GM21619 (cell line): ENCODE measurements around the gene FAM98C.

Experiments
- ATAC-seq: cut with Tn5 transposase; IDR thresholded peaks from one replicate; pipeline ENCODE4 v1.9.1; 2021; ENCODE audit not compliant: unreplicated experiment

The FAM98C gene

DNA sequence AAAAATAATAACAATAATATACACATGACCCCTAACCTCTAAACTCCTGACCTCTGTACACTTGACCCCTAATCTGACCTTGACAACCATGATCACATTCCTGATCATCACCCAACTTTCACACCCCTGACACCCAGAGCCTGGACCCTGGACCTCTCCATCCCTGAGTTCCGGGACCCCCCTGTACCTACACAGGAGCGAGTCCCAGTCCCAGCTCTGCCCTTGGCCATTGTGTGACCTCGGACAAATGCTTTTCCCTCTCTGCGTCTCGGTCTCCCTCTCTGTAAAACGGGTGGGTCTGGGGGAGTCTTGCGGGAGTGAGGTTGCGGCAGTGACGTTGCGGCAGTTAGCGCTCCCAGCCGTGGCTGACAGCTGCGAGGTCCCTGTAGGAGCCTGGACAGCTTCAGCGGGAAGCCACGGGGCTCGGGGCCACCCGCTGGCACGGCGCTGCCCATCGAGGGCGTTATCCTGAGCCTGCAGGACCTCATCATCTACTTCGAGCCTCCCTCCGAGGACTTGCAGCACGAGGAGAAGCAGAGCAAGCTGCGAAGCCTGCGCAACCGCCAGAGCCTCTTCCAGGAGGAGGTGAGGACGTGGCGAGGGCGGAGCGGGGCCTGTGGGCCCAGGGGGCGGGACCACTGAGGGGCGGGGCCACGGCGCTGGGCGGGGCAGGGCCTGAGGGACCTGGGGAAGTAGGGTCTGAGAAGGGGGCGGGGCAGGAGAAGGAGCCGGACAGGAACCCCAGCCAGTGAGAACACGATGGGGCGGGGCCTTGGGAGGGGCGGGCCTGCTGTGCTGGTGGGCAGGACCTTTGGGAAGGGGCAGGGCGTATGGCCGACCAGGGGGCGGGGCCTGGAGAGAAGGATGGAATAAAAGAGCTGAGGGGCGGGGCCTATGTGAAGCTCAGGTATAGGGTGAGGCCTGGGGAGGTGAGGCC, 49.8 kb downstream of the FAM98C start:
- ATAC-seq: no peak

DNA sequence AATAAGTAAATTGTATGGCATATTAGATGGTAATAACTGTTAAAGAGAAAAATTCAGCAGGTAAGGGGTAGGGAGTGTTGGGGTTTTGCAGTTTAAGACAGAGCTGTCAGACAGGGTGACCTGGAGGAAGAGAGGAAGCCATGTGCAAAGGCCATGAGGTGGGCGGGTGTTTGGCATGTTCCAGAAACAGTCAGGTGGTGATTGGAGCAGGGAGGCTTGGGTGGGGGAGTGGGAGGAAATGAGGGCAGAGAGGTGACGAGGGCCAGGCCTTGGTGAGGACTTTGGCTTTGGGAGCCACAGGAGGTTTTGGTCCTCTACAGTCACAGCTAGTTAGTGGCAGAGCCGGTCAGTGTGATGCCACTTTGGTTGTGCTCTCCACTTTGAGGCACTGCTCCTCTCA, 50.7 kb downstream of the FAM98C start:
- ATAC-seq: no peak

DNA sequence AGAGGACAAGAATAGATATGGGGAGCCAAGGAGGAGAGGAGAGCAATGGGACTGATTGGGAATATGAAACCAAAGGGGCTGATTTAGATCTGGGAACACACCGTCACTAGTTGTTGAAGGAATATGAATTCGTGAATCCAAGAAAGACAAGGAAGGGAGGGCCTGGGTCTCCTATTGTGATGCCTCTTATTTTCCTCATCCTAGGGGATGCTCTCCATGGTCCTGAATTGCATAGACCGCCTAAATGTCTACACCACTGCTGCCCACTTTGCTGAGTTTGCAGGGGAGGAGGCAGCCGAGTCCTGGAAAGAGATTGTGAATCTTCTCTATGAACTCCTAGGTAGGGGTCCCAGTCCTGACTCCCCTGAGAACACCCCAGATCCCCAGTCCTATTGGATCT, 52.1 kb downstream of the FAM98C start:
- no peak for ATAC-seq

DNA sequence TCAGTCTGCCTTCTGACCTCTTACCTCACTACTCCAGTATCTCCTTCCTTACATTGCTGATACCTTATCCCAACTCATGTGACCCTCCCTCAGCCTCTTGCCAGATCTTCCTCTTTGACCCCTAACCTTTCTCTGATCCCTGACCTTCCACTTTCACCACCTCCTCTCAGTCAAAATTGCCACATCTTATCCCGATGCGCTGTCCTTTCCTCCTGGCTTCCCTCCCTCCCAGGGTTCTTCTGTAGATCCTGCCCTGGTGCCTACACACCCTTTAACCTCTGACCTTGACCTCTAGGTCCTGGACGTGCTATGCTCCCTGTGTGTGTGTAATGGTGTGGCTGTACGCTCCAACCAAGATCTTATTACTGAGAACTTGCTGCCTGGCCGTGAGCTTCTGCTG, 54.3 kb downstream of the FAM98C start:
- no peak for ATAC-seq

DNA sequence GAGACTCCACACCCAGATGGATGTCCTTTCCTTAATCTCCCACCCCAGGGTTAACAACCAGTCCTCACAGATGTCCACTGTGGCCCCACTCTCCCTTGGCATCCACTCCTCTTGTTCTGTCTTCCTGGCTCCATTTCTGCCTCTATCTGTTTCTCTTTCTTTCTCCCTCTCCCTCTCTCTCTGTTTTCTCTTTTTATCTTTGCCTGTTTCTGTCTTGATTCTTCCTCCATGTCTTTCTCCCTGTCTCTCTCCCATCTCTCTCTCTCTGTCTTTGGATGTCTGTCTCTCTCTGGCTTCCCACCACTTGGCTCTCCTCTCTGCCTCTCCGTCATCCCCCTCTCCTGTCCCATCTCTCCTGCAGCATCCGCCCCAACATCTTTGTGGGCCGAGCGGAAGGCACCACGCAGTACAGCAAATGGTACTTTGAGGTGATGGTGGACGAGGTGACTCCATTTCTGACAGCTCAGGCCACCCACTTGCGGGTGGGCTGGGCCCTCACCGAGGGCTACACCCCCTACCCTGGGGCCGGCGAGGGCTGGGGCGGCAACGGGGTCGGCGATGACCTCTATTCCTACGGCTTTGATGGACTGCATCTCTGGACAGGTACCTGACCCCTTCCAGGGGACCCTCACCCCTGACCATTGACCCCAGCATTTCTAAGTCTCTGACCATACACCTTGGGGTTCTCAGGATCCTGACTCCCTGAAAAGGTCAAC, 55.0 kb downstream of the FAM98C start:
- ATAC-seq: no peak
